ENCODE results near the gene HSBP1L1. TPM values are rescaled to one million over a fixed set of nuclear protein-coding genes. Genes with fewer than 3 reads are reported as not detected.

The HSBP1L1 gene
- total and polyA plus RNA-seq, 3 donors from 2014 or later = 5.0 to 6.6 (median 6.0) TPM

GRCh38 chr18:79986726-79987125, 22.3 kb downstream of the HSBP1L1 start:
- TF ChIP-seq POLR2A (IDR thresholded peaks at IDR 0.05) (no peak), CTCF (IDR thresholded peaks at IDR 0.05) (no peak)
- WGBS, 2 donors = 34 to 42% methylated on average over 7 of the region's 7 CpGs
- Histone ChIP-seq H3K36me3 (ENCODE audit: low read depth, missing control alignments) (no peaks in the 10 kb centered on the region), H3K9me3 (no peaks in the 10 kb centered on the region), H3K4me1 (peaks cover 3% of the 10 kb centered on the region), H3K4me3 (no peak overlapping the region), H3K27me3 (no peaks in the 10 kb centered on the region), H3K27ac (no peak overlapping the region)
- intact Hi-C loops (cut with DNase I; ENCODE audit: low total_unique reads) = no loop called here
- no peak for DNase-seq

GRCh38 chr18:79987566-79987965, 23.1 kb downstream of the HSBP1L1 start:
- no peaks in the 10 kb centered on the region for H3K9me3 ChIP-seq
- H3K27ac ChIP-seq = peak overlapping the region; percentile 96 to 97
- intact Hi-C loops (cut with DNase I; ENCODE audit: low total_unique reads) = no loop called here
- H3K27me3 ChIP-seq = no peaks in the 10 kb centered on the region
- no peak for DNase-seq
- peaks cover 3% of the 10 kb centered on the region for H3K4me1 ChIP-seq
- no peaks in the 10 kb centered on the region for H3K36me3 ChIP-seq (ENCODE audit: low read depth, missing control alignments)
- 0% methylated on average over 6 of the region's 6 CpGs for WGBS, 2 donors
- TF ChIP-seq CTCF (IDR thresholded peaks at IDR 0.05) (no peak), POLR2A (IDR thresholded peaks at IDR 0.05) (no peak)
- peak overlapping the region; percentile 87 to 99 for H3K4me3 ChIP-seq

- Histone ChIP-seq H3K27ac (peak overlapping the region; percentile 96 to 97), H3K4me1 (peaks cover 3% of the 10 kb centered on the region), H3K9me3 (no peaks in the 10 kb centered on the region), H3K27me3 (no peaks in the 10 kb centered on the region), H3K36me3 (ENCODE audit: low read depth, missing control alignments) (no peaks in the 10 kb centered on the region), H3K4me3 (peak overlapping the region; percentile 87 to 99)
- TF ChIP-seq CTCF (IDR thresholded peaks at IDR 0.05) = peak in 1 of 3 experiments; percentile 16
- no peak for TF ChIP-seq POLR2A (IDR thresholded peaks at IDR 0.05)
- WGBS, 2 donors = 0 to 3% methylated on average over 12 to 47 of the region's 48 CpGs
- peak; percentile 73 for DNase-seq
- intact Hi-C loops (cut with DNase I; ENCODE audit: low total_unique reads) = no loop called here
These were observed 23.6 kb downstream of the HSBP1L1 start for GRCh38 chr18:79988071-79988450.

- Histone ChIP-seq H3K4me3 (peak within 1 kb of the TSS; percentile 87 to 99), H3K4me1 (peaks cover 3% of the 10 kb centered on the region), H3K27ac (peak within 1 kb of the TSS; percentile 96 to 97), H3K36me3 (ENCODE audit: low read depth, missing control alignments) (no peaks in the 10 kb centered on the region), H3K27me3 (no peaks in the 10 kb centered on the region), H3K9me3 (no peaks in the 10 kb centered on the region)
- DNase-seq = peak; percentile 91
- 1 to 2% methylated on average over 8 to 64 of the region's 71 CpGs for WGBS, 2 donors
- intact Hi-C loops (cut with DNase I; ENCODE audit: low total_unique reads) = no loop called here
- TF ChIP-seq CTCF (IDR thresholded peaks at IDR 0.05) (no peak), POLR2A (IDR thresholded peaks at IDR 0.05) (peak; percentile 18)
These were observed 24.2 kb downstream of the HSBP1L1 start, which contains the start of gene TXNL4A for GRCh38 chr18:79988451-79989194. Gene TXNL4A, minus strand, starts transcription at chr18:79988563. Its CDS starts 171 bp downstream, at chr18:79988392.

- peak overlapping the region; percentile 96 to 97 for H3K27ac ChIP-seq
- H3K4me1 ChIP-seq = peaks cover 3% of the 10 kb centered on the region
- WGBS, 2 donors = 38 to 46% methylated on average over 14 of the region's 14 CpGs
- peak overlapping the region; percentile 87 to 99 for H3K4me3 ChIP-seq
- no peaks in the 10 kb centered on the region for H3K27me3 ChIP-seq
- no peak for TF ChIP-seq CTCF (IDR thresholded peaks at IDR 0.05)
- no peak for TF ChIP-seq POLR2A (IDR thresholded peaks at IDR 0.05)
- DNase-seq = no peak
- H3K9me3 ChIP-seq = no peaks in the 10 kb centered on the region
- intact Hi-C loops (cut with DNase I; ENCODE audit: low total_unique reads) = no loop called here
- no peaks in the 10 kb centered on the region for H3K36me3 ChIP-seq (ENCODE audit: low read depth, missing control alignments)
These were observed 24.7 kb downstream of the HSBP1L1 start for GRCh38 chr18:79989195-79989497.
